MCF 10A (cell line): Measurements from ENCODE around the gene ALDH1A1. TPM values are rescaled to one million over a fixed set of nuclear protein-coding genes. Genes with fewer than 3 reads are reported as not detected.

Source experiments
- BruUV-seq: library from RNA; stranded (reverse); fragments of 400-500 nt; replicated peaks from 2 replicates; lab custom pipeline; 2021; lab: Mats Ljungman, UMichigan
- CTCF ChIA-PET: fragments of 300-600 bp; sonication (Branson Sonifier 250); formaldehyde crosslinking; extraction: SDS; loops from one replicate; lab custom pipeline; 2021; ENCODE audit warnings: antibody characterized with exemption, inconsistent platforms; lab: Yijun Ruan, JAX
- POLR2A ChIA-PET: fragments of 300-600, 350-650 bp; sonication (Branson Sonifier 250); formaldehyde crosslinking; extraction: SDS; loops from one replicate; lab custom pipeline; 2020; ENCODE audit warnings: antibody characterized with exemption, inconsistent platforms; lab: Yijun Ruan, JAX
- DNase-seq: peaks from one replicate; pipeline ENCODE4 v3.0.0-alpha.2; 2018; ENCODE audit not compliant: unreplicated experiment
- H3K27ac Mint-ChIP-seq: one replicate; pipeline ENCODE4 v1.8.0; 2022; ENCODE audit warnings: mild to moderate bottlenecking, low read depth, mixed read lengths; ENCODE audit not compliant: unreplicated experiment
- H3K27me3 Mint-ChIP-seq: one replicate; pipeline ENCODE4 v1.8.0; 2022; ENCODE audit warnings: mixed read lengths; ENCODE audit not compliant: insufficient read depth, unreplicated experiment
- H3K36me3 Mint-ChIP-seq: one replicate; pipeline ENCODE4 v1.8.0; 2022; ENCODE audit warnings: mild to moderate bottlenecking, moderate library complexity, mixed read lengths; ENCODE audit not compliant: insufficient read depth, unreplicated experiment
- H3K4me1 Mint-ChIP-seq: one replicate; pipeline ENCODE4 v1.8.0; 2022; ENCODE audit warnings: mixed read lengths; ENCODE audit not compliant: insufficient read depth, unreplicated experiment
- H3K4me3 Mint-ChIP-seq: one replicate; pipeline ENCODE4 v1.8.0; 2022; ENCODE audit warnings: mild to moderate bottlenecking, moderate library complexity, mixed read lengths; ENCODE audit not compliant: unreplicated experiment
- H3K9me3 Mint-ChIP-seq: one replicate; pipeline ENCODE4 v1.8.0; 2022; ENCODE audit warnings: mixed read lengths; ENCODE audit not compliant: unreplicated experiment
- CTCF ChIP-seq: fragments of 200-600 bp; IDR thresholded peaks from one replicate; pipeline ENCODE4 v1.8.0; 2022; ENCODE audit warnings: antibody characterized with exemption, mild to moderate bottlenecking; ENCODE audit not compliant: unreplicated experiment
- intact Hi-C: fragments of 100-400 bp; cut with micrococcal nuclease; formaldehyde crosslinking; loops from 2 replicates; pipeline ENCODE4 v1.14.1; 2022
- total RNA-seq: library from RNA; stranded (reverse); gene quantifications from 2 replicates; pipeline ENCODE4 v1.2.3, GENCODE V29; 2022

ALDH1A1 gene
- total RNA-seq, 1 experiment from 2014 or later = not detected

DNA sequence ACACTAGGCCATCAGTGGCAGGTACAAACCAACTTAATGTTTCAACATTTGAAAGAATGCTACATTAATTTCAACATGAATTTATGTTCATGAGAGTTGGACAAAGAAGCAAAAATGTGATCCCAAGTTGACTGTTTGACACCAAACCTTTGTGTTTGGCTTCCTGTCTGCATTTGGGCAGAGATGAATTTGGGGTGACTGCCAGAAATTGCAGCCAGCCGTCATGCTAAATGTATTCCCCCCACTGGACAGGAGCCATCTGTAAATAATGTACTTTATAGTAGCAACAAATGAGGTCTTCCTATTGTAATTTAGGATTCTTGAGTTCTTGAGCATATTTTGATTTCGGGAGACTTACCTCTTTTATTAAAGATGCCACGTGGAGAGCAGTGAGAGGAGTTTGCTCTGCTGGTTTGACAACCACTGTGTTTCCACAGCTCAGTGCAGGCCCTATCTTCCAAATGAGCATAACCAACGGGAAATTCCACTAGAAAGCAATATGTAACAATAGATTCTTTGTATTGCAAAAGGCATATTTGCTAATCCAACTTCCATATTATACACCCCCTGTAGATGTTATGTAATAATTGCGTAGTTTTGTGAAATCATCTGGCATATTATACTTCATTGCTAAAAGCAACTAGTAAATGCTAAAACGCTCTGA, 27.6 kb downstream of the ALDH1A1 start:
- POLR2A ChIA-PET = interaction anchor here (0.5 kb wide), 1 partner anchor 228 kb away, joined by 4 read pairs; no protein-coding TSS in a partner anchor
- intact Hi-C loops = no loop called here
- Mint-ChIP-seq H3K4me1 (no peaks in the 10 kb centered on the region), H3K27me3 (peaks cover 31% of the 10 kb centered on the region), H3K36me3 (no peaks in the 10 kb centered on the region), H3K9me3 (no peaks in the 10 kb centered on the region), H3K27ac (no peak overlapping the region), H3K4me3 (no peak overlapping the region)
- CTCF ChIA-PET = interaction anchor here (0.5 to 1.0 kb wide), 3 partner anchors 23 to 569 kb away, joined by 3 to 4 read pairs (median 3); no protein-coding TSS in a partner anchor
- BruUV-seq = no TSS peak
- no peak for TF ChIP-seq CTCF
- DNase-seq = peak; percentile 70

GRCh38 chr9:72924154-72924790, 28.6 kb downstream of the ALDH1A1 start:
- peaks cover 29% of the 10 kb centered on the region for H3K27me3 Mint-ChIP-seq
- ChIA-PET CTCF (no interaction called here), POLR2A (no interaction called here)
- no peak overlapping the region for H3K27ac Mint-ChIP-seq
- no peak for DNase-seq
- TF ChIP-seq CTCF = no peak
- H3K4me1 Mint-ChIP-seq = no peaks in the 10 kb centered on the region
- no peaks in the 10 kb centered on the region for H3K36me3 Mint-ChIP-seq
- no TSS peak for BruUV-seq
- intact Hi-C loops = no loop called here
- H3K4me3 Mint-ChIP-seq = no peak overlapping the region
- no peaks in the 10 kb centered on the region for H3K9me3 Mint-ChIP-seq

DNA sequence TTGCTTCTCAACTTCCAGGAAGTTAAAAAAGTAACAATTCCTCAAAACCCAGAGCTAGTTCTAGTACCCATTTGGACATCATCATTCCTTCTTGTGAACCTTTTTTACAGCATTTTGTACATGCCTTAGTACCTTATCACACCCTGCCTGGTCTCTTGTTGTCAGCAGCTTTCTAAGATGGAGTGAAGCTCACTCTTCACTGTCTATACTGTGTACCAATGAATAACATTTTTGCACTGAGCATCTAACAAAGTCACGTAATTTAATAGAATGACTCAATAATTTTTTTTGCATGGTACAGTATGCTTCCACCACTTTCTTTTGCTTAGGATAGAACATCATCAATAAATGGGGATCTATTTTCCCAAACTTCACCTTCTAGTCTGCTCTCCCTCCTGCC, 29.8 kb downstream of the ALDH1A1 start:
- intact Hi-C loops = no loop called here
- Mint-ChIP-seq H3K4me1 (no peaks in the 10 kb centered on the region), H3K27ac (no peak overlapping the region), H3K36me3 (no peaks in the 10 kb centered on the region), H3K9me3 (no peaks in the 10 kb centered on the region), H3K27me3 (peaks cover 33% of the 10 kb centered on the region), H3K4me3 (no peak overlapping the region)
- ChIA-PET POLR2A (no interaction called here), CTCF (interaction anchor here (0.6 to 1.0 kb wide), 3 partner anchors 138 to 206 kb away, joined by 3 read pairs; no protein-coding TSS in a partner anchor)
- DNase-seq = no peak
- BruUV-seq = no TSS peak
- no peak for TF ChIP-seq CTCF

GRCh38 chr9:72921888-72922654, 30.8 kb downstream of the ALDH1A1 start:
- Mint-ChIP-seq H3K27me3 (peaks cover 33% of the 10 kb centered on the region), H3K36me3 (no peaks in the 10 kb centered on the region), H3K4me1 (no peaks in the 10 kb centered on the region), H3K9me3 (no peaks in the 10 kb centered on the region), H3K4me3 (no peak overlapping the region), H3K27ac (no peak overlapping the region)
- intact Hi-C loops = no loop called here
- ChIA-PET POLR2A (no interaction called here), CTCF (interaction anchor here (0.6 kb wide), 1 partner anchor 100 kb away, joined by 4 read pairs; no protein-coding TSS in a partner anchor)
- no peak for TF ChIP-seq CTCF
- BruUV-seq = no TSS peak
- DNase-seq = no peak
